IPS DF 6.9 (cell line): ENCODE measurements around the gene ZNF70.

Source experiments
- DNase-seq: peaks from one replicate; pipeline ENCODE4 v3.0.0-alpha.2; 2013; ENCODE audit warnings: low read depth, low spot score
- H3K27ac ChIP-seq: one replicate; pipeline ENCODE4 v1.5.1; 2013; ENCODE audit warnings: low read length, control low read depth
- H3K27me3 ChIP-seq: 2 replicates; pipeline ENCODE4 v1.6.1; 2013; ENCODE audit warnings: mild to moderate bottlenecking, low read length; ENCODE audit not compliant: control insufficient read depth, insufficient read depth
- H3K36me3 ChIP-seq: 2 replicates; pipeline ENCODE4 v1.6.1; 2013; ENCODE audit warnings: low read length; ENCODE audit not compliant: control insufficient read depth, insufficient read depth
- H3K4me1 ChIP-seq: 2 replicates; pipeline ENCODE4 v1.6.1; 2013; ENCODE audit warnings: low read length; ENCODE audit not compliant: control insufficient read depth, insufficient read depth
- H3K4me3 ChIP-seq: 2 replicates; pipeline ENCODE4 v1.5.1; 2013; ENCODE audit warnings: mild to moderate bottlenecking, low read length
- H3K9me3 ChIP-seq: 2 replicates; pipeline ENCODE4 v1.6.1; 2013; ENCODE audit warnings: low read length, inconsistent platforms; ENCODE audit not compliant: control insufficient read depth, insufficient read depth
- WGBS: extraction: QIAGEN DNeasy Blood & Tissue Kit; methylation state at CpG from one replicate; pipeline ENCODE4 v1.1.7; 2013; ENCODE audit warnings: mixed read lengths, missing lambda C conversion rate; ENCODE audit not compliant: insufficient read length, insufficient coverage; 5-methylcytosine and 5-hydroxymethylcytosine counted together

The ZNF70 gene

DNA sequence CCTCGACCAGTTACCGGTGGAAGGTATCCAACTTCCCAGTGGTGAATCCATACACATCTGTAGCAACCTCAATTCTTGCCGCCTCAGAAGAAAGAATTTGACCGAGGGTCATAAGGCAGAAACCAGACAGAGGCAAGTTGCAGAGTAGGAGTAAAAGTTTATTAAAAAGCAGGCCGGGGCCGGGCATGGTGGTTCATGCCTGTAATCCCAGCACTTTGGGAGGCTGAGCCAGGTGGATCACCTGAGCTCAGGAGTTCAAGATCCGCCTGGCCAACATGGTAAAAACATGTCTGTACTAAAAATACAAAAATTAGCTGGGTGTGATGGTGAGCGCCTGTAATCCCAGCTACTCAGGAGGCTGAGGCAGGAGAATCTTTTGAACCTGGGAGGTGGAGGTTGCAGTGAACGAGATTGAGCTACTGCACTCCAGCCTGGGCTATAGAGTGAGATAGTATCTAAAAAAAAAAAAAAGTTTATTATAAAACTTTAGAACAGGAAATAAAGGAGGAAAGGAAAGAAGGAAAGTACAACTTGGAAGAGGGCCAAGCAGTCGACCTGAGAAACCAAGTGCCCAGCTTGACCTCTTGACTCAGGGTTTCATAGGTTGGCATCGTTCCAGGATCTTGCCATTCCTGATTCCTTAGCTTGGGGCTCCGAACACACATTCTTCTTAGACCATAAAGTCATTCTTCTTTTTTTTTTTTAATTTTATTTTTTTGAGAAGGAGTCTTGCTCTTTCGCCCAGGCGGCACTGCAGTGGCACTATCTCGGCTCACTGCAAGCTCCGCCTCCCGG lies 32.3 kb downstream of the ZNF70 start:
- Histone ChIP-seq H3K4me3 (no peak overlapping the region), H3K4me1 (no peaks in the 10 kb centered on the region), H3K36me3 (peaks cover 6% of the 10 kb centered on the region), H3K27ac (no peak overlapping the region), H3K27me3 (no peaks in the 10 kb centered on the region), H3K9me3 (no peaks in the 10 kb centered on the region)
- DNase-seq: no peak
- WGBS: no CpG with 5 or more reads among the region's 17 CpGs

DNA sequence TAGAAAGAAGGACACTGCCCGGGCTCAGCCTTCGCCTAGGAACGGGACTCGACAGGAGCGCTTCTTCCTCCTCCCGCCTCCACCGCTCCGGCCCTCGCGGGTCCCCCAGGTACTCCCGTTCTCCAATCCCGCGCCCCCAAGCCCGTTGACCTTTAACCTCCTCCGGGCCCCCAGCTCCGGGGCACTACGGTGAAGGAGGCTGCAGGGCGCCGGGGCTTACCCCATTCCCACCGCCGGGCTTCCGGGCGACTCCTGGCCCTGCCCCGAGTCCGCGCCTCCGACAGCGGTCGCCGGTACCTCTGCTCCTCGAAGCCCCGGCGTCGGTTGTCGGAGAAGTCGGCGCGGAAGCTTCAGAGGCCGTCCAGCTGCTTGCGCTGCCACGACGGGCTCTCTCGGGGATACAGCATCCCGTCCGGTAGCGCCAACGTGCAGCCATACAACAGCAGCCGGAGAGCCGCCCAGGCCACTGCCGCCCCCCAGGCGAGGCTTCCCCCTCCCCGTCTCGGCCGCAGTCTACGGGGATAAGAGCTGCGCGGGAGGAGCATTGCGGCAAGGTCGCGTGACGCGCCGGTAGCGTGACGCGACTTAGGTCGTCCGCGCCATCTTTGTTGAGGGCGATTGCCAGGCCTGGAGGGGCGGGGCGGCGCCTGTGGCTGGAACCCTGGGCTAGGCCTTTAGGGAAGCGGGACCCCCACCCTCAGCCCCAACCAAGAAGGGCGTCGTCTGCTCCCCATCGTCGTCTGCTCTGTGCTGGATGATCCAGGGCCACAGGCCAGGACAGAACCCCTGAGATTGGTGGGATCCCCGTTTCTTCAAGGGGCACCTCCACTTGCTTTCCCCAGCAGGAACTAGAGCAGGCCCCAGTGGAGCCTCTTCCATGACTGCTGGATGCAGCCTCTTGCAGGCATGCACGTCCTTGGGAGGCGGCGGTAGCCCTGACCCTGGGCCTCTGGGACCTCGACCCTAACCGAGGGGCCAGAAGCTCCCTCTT lies 33.8 kb downstream of the ZNF70 start:
- Histone ChIP-seq H3K27me3 (no peaks in the 10 kb centered on the region), H3K4me1 (no peaks in the 10 kb centered on the region), H3K27ac (no peak overlapping the region), H3K36me3 (peaks cover 9% of the 10 kb centered on the region), H3K9me3 (no peaks in the 10 kb centered on the region), H3K4me3 (peak overlapping the region; percentile 55; the same call in 1 of the 2 replicates)
- WGBS: no CpG with 5 or more reads among the region's 84 CpGs
- DNase-seq: peak; percentile 76

DNA sequence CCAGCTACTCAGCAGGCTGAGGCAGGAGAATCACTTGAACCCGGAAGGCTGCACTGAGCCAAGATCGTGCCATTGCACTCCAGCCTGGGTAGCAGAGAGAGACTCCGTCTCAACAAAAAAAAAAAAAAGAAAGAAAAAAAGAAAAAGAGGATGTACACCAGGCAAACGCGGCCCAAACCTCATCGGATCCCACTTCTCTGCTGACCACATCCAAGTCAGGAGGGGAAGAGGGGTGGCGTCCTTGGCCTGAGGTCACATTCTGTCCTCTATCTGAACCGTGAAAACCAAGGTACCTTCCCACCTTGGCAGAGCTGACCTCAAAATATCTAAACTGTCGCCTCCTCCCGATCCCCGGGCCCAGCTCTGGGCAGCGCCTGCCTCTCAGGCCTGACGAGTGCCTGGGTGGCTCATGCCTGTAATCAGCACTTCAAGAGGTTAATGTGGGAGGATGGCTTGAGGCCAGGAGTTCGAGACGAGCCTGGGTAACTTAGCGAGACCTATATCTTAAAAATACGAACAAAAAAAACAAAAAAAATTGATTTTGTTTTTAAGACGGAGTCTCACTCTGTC lies 35.0 kb downstream of the ZNF70 start:
- H3K36me3 ChIP-seq: peaks cover 10% of the 10 kb centered on the region
- H3K27ac ChIP-seq: no peak overlapping the region
- no peak overlapping the region for H3K4me3 ChIP-seq
- H3K9me3 ChIP-seq: no peaks in the 10 kb centered on the region
- H3K4me1 ChIP-seq: no peaks in the 10 kb centered on the region
- WGBS: no CpG with 5 or more reads among the region's 18 CpGs
- H3K27me3 ChIP-seq: no peaks in the 10 kb centered on the region
- no peak for DNase-seq

DNA sequence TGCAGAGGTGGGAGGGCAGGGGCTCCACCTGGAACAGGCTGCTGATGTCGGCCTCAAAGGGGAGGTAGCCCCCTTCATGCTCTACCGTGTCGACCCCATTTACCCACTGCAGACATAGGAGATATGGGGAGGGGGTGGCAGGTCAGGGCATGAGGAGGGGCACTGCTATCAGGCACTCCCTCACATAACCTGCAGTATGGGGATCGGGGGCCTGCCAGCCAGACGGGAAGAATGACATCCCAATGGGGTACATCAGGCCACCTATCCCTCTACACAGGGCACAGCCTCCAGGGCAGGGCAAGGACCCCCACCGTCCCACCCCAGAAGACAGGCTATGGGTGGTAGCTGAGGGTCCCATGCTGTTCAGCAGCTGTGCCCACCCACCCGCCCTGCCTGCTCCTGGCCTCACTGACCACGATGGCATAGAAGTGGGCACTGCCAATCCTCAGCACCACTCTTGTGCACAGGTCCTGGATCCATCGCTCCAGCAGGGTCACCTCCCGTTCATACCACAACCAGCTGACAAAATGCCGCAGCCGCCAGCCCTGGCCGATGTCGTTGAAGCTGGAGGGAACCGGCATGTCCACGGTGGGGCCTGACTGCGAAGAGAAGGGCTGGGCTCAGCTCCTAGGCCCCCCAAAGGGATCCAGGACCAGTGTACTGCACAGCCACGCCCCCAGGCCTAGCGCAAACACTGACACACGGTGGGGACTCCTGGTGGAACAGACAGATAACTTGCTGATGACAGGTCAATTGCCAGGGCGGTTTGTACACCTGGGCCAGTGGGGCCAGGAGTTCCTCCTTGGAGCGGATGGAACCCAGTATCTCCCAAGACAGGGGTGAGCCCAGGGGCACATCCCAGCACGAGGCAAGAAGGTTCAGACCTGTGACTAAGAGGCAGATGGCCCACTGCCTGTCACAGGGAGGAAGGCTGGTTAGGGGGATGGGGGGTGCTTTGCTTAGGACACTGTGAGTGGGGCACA lies 36.0 kb downstream of the ZNF70 start:
- Histone ChIP-seq H3K9me3 (no peaks in the 10 kb centered on the region), H3K27me3 (no peaks in the 10 kb centered on the region), H3K36me3 (peaks cover 10% of the 10 kb centered on the region), H3K4me1 (no peaks in the 10 kb centered on the region), H3K27ac (no peak overlapping the region), H3K4me3 (no peak overlapping the region)
- WGBS: no CpG with 5 or more reads among the region's 23 CpGs
- DNase-seq: no peak

DNA sequence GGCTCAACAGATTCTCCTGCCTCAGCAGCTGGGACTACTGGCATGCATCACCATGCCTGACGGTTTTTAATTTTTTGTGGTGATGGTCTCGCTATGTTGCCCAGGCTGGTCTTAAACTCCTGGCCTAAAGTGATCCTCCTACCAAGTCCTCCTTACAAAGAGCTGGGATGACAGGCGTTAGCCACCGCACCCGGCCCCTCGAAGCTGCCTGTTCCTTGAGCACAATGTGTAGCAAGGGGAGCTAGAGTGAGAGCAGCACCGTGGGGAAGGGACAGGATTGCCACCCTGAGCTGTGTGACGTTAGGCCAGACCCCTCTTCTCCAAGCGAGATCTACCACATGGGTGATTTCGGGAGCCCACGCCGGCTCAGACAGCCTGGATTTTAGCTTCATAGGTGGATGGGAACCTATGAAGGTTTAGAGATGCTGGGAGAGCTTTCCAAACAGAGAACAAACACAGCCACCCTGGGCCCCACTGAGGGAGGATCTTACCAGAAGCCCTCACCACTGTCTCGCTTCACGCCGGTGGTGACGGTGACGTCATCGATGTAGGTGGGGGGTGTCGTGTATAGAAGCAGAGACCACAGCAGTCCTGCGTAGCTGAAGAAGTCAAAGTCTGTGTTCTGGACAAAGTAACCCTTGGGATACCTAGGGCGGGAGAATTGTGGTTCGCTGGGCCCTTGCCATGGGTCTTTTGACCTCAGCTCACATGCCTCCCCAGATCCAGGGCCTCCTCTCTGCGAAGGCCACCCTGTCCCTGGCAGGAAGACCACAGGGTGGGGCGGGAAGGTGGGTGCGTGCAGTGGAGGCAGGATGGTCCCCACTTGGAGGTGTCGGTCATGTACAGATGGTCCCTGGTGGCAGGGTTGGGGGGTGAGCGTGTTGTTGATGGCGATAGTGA lies 37.0 kb downstream of the ZNF70 start:
- DNase-seq: no peak
- WGBS: no CpG with 5 or more reads among the region's 28 CpGs
- Histone ChIP-seq H3K4me1 (no peaks in the 10 kb centered on the region), H3K4me3 (no peak overlapping the region), H3K27ac (no peak overlapping the region), H3K36me3 (peaks cover 17% of the 10 kb centered on the region), H3K9me3 (no peaks in the 10 kb centered on the region), H3K27me3 (no peaks in the 10 kb centered on the region)

DNA sequence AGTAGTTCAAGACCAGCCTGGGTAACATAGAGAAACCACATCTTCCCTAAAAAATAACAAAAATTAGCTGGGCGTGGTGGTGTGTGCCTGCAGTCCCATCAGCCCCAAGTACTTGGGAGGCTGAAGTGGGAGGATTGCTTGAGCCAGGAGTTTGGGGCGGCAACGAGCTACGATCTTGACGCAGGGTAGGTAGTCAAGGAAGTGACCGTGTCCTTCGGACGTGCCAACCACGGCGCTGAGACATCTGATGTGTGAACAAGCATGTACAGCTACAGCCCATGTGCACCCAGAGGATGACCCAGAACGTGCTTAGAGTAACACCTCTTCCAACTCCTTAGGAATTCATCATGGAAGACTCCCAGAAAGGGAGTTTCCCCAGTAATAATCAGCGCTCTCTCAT lies 38.7 kb downstream of the ZNF70 start:
- H3K36me3 ChIP-seq: peaks cover 22% of the 10 kb centered on the region
- no peak overlapping the region for H3K4me3 ChIP-seq
- no peak overlapping the region for H3K27ac ChIP-seq
- no peak for DNase-seq
- H3K27me3 ChIP-seq: no peaks in the 10 kb centered on the region
- no CpG with 5 or more reads among the region's 12 CpGs for WGBS
- no peaks in the 10 kb centered on the region for H3K4me1 ChIP-seq
- no peaks in the 10 kb centered on the region for H3K9me3 ChIP-seq

DNA sequence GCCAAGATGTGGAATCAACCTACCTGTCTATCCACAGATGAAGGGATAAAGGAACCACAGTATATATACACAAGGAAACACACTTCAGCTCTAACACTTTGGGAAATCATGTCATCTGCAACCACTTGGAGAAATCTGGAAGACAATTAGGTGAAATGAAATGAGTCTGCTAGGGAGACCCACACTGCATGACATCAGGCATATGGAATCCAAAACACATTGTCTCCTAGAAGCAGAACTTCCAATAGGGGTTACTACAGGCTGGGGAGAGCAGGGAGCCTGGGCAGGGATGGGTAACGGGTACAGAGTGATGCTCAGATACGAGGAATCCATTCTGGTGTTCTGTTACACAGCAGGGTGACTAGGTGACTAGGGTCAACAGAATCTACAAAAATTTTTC lies 41.8 kb downstream of the ZNF70 start:
- no CpG with 5 or more reads among the region's 2 CpGs for WGBS
- DNase-seq: no peak
- H3K27ac ChIP-seq: no peak overlapping the region
- H3K4me1 ChIP-seq: no peaks in the 10 kb centered on the region
- peaks cover 25% of the 10 kb centered on the region for H3K36me3 ChIP-seq
- H3K9me3 ChIP-seq: no peaks in the 10 kb centered on the region
- H3K4me3 ChIP-seq: no peak overlapping the region
- no peaks in the 10 kb centered on the region for H3K27me3 ChIP-seq

DNA sequence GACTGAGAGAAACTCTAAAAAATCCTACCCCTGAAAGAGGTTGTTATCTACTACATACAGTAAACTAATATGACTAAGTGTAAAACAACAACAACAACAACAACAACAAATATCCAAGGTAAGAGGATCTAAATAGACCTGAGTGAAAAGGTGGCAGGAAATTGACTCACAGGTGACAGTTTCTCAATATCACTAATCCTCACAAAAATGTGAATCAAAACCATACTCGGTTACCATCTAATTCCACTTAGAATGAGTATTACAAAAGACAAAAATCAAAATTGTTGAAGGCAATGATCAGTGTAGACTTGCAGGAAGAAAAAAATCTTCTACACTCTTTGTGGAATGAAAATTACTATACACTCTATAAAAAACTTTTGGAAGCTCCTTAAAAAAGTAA lies 42.6 kb downstream of the ZNF70 start:
- peaks cover 24% of the 10 kb centered on the region for H3K36me3 ChIP-seq
- WGBS: no CpG with 5 or more reads among the region's 1 CpG
- no peak for DNase-seq

DNA sequence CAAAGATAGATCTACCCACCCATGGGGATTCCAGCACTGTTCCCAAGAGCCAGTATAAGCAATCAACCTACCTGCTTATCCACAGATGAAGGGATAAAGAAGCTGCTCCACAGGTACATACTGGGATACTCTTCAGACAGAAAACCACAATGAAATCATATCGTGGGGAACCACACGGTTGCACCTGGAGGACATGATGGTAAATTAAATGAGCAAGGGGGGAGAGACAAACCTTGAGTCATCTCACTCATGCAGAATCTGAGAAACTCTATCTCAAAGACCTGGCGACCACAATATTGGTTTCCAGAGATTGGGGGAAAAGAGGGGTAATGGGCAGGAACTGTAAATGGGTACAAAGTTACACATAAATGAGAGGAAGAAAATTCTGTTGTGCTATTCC lies 45.6 kb downstream of the ZNF70 start:
- Histone ChIP-seq H3K4me3 (no peak overlapping the region), H3K36me3 (peaks cover 20% of the 10 kb centered on the region; the same call in 1 of the 2 replicates), H3K4me1 (no peaks in the 10 kb centered on the region), H3K27me3 (no peaks in the 10 kb centered on the region), H3K27ac (no peak overlapping the region), H3K9me3 (no peaks in the 10 kb centered on the region)
- WGBS: no CpG with 5 or more reads among the region's 3 CpGs
- DNase-seq: no peak

More for the DNA sequence above, 42.6 kb downstream of the ZNF70 start:
- Histone ChIP-seq H3K27ac (no peak overlapping the region), H3K9me3 (no peaks in the 10 kb centered on the region), H3K4me3 (no peak overlapping the region), H3K4me1 (no peaks in the 10 kb centered on the region), H3K27me3 (no peaks in the 10 kb centered on the region)
